GM23248 (cell line): ENCODE measurements around the gene ST6GALNAC3. TPM values are rescaled to one million over a fixed set of nuclear protein-coding genes. Genes with fewer than 3 reads are reported as not detected.

Experiments
- DNase-seq: peaks from one replicate; pipeline ENCODE4 v3.0.0-alpha.2; 2015
- H2AFZ ChIP-seq: fragments of 200-600 bp; sonication (generic); 2 replicates; pipeline ENCODE4 v1.6.1; 2016; ENCODE audit warnings: antibody characterized with exemption
- H3F3A ChIP-seq: fragments of 200-600 bp; sonication (generic); 2 replicates; pipeline ENCODE4 v1.6.1; 2016; ENCODE audit warnings: mild to moderate bottlenecking, antibody characterized with exemption, mixed run types; ENCODE audit not compliant: insufficient read depth
- H3K27ac ChIP-seq: fragments of 200-600 bp; sonication (generic); 2 replicates; pipeline ENCODE4 v1.5.1; 2016; ENCODE audit warnings: mild to moderate bottlenecking
- H3K27me3 ChIP-seq: fragments of 200-600 bp; sonication (generic); replicated peaks from 2 replicates; pipeline ENCODE4 v1.6.1; 2016; ENCODE audit warnings: mild to moderate bottlenecking; ENCODE audit not compliant: insufficient read depth
- H3K36me3 ChIP-seq: fragments of 200-600 bp; sonication (generic); 2 replicates; pipeline ENCODE4 v1.6.1; 2016; ENCODE audit warnings: low read depth, mild to moderate bottlenecking
- H3K4me1 ChIP-seq: fragments of 200-600 bp; sonication (generic); 2 replicates; pipeline ENCODE4 v1.6.1; 2016; ENCODE audit warnings: mild to moderate bottlenecking; ENCODE audit not compliant: insufficient read depth
- H3K4me2 ChIP-seq: fragments of 200-600 bp; sonication (generic); one replicate; pipeline ENCODE4 v1.6.1; 2016; ENCODE audit warnings: mild to moderate bottlenecking; ENCODE audit not compliant: unreplicated experiment
- H3K4me3 ChIP-seq: fragments of 200-600 bp; sonication (generic); 2 replicates; pipeline ENCODE4 v1.5.1; 2016; ENCODE audit warnings: mild to moderate bottlenecking
- H3K79me2 ChIP-seq: fragments of 200-600 bp; sonication (generic); 2 replicates; pipeline ENCODE4 v1.6.1; 2016; ENCODE audit warnings: mild to moderate bottlenecking; ENCODE audit not compliant: insufficient read depth
- H3K9ac ChIP-seq: fragments of 200-600 bp; sonication (generic); 2 replicates; pipeline ENCODE4 v1.6.1; 2016; ENCODE audit warnings: mild to moderate bottlenecking
- H3K9me2 ChIP-seq: fragments of 200-600 bp; sonication (generic); 2 replicates; pipeline ENCODE4 v1.6.1; 2016; ENCODE audit warnings: mixed run types, mild to moderate bottlenecking, moderate library complexity; ENCODE audit not compliant: insufficient read depth
- H3K9me3 ChIP-seq: fragments of 200-600 bp; sonication (generic); one replicate; pipeline ENCODE4 v1.6.1; 2017; ENCODE audit warnings: low read depth
- H4K20me1 ChIP-seq: fragments of 200-600 bp; sonication (generic); 2 replicates; pipeline ENCODE4 v1.6.0; 2016; ENCODE audit not compliant: insufficient read depth
- EZH2 ChIP-seq: fragments of 200-600 bp; sonication (generic); IDR thresholded peaks from 2 replicates; pipeline ENCODE4 v1.6.1; 2018; ENCODE audit warnings: antibody characterized with exemption, mild to moderate bottlenecking; ENCODE audit not compliant: insufficient read depth, poor library complexity, severe bottlenecking
- EZH2phosphoT487 ChIP-seq: fragments of 200-600 bp; sonication (generic); IDR thresholded peaks from 2 replicates; pipeline ENCODE4 v1.6.1; 2018; ENCODE audit warnings: antibody characterized with exemption, moderate library complexity, mild to moderate bottlenecking, low read depth; ENCODE audit not compliant: insufficient read depth
- WGBS, 2 experiments: methylation state at CpG; one replicate each; pipeline ENCODE4 v1.1.6; 2015 to 2017; ENCODE audit warnings: low lambda C conversion rate in 2 of 2, low coverage in 1 of 2; ENCODE audit errors: missing lambda C conversion rate in 2 of 2; 5-methylcytosine and 5-hydroxymethylcytosine counted together
- in situ Hi-C: fragments of 300-500 bp; cut with MboI; formaldehyde crosslinking; loops from 2 replicates; pipeline ENCODE4 v1.15.0; 2020
- polyA plus RNA-seq: library from polyadenylated mRNA; unstranded; fragments of >200 nt; fragmentation: Nextera tagmentation; extraction: Ambion mirVana; gene quantifications from 2 replicates; pipeline ENCODE4 v1.2.1, GENCODE V29; 2016
- total RNA-seq: library from RNA; depleted of rRNA; stranded (reverse); fragments of >200 nt; shearing (Covaris generic); gene quantifications from 2 replicates; pipeline ENCODE4 v1.2.3, GENCODE V29; 2014

ST6GALNAC3 gene
- total and polyA plus RNA-seq, 2 experiments from 2014 or later, result not detected

DNA sequence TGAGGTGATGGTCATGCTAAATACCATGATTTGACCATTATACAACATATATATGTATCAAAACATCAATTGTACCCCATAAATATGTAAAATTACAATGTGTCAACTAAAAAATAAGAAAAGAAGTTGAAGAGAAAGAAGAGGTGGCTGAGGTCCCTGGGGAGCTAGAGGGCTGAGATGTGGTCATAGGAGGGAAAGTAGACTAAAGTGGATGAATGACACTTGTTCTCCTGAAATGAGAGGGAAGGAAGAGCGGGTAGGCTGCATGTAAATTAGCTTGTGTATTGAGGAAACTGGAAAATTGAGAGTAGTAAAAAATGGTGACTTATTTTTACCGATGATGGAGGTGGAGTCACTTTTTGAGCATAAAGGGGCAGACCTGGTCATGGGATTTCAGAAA, 117.0 kb downstream of the ST6GALNAC3 start:
- no peaks in the 10 kb centered on the region for H3K27me3 ChIP-seq
- no peak for TF ChIP-seq EZH2phosphoT487
- no peak for TF ChIP-seq EZH2
- H3K9ac ChIP-seq, result no peak overlapping the region
- H3F3A ChIP-seq, result no peaks in the 10 kb centered on the region
- no peak overlapping the region for H3K4me2 ChIP-seq
- H3K36me3 ChIP-seq, result no peaks in the 10 kb centered on the region
- no peak overlapping the region for H2AFZ ChIP-seq
- H3K27ac ChIP-seq, result no peak overlapping the region
- 49 to 69% methylated on average over 2 of the region's 2 CpGs for WGBS, 2 experiments
- no peaks in the 10 kb centered on the region for H3K4me1 ChIP-seq
- DNase-seq, result no peak
- no peaks in the 10 kb centered on the region for H4K20me1 ChIP-seq
- no peaks in the 10 kb centered on the region for H3K79me2 ChIP-seq
- H3K9me2 ChIP-seq, result no peaks in the 10 kb centered on the region
- in situ Hi-C loops, result no loop called here
- no peaks in the 10 kb centered on the region for H3K9me3 ChIP-seq
- H3K4me3 ChIP-seq, result no peak overlapping the region

DNA sequence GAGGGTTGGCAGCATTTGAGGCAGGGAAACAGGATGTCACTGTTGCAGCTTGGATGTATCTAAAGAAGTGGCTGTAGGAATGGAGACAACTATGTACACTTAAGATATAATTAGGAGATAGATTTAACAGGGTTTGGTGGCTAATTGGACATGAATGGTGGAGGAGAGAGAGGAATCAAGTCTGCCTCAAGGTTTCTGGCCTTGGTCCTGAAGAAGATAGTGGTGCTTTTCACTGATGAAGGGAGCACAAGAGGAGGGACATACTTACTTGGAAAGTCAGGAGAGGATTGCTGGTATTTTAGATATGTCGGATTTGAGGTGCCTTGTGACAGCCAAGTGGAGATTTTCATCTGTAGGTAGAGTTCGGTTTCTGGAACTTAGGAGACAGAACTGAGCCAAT, 123.9 kb downstream of the ST6GALNAC3 start:
- Histone ChIP-seq H3K4me3 (no peak overlapping the region), H3K4me1 (no peaks in the 10 kb centered on the region), H3K27ac (no peak overlapping the region), H3K27me3 (no peaks in the 10 kb centered on the region), H3K9ac (no peak overlapping the region), H3K36me3 (no peaks in the 10 kb centered on the region), H2AFZ (no peak overlapping the region), H4K20me1 (no peaks in the 10 kb centered on the region), H3K79me2 (no peaks in the 10 kb centered on the region), H3K9me2 (no peaks in the 10 kb centered on the region), H3K9me3 (no peaks in the 10 kb centered on the region), H3K4me2 (no peak overlapping the region), H3F3A (no peaks in the 10 kb centered on the region)
- in situ Hi-C loops, result no loop called here
- TF ChIP-seq EZH2phosphoT487, result no peak
- TF ChIP-seq EZH2, result no peak
- 39 to 48% methylated on average over 2 of the region's 2 CpGs for WGBS, 2 experiments
- DNase-seq, result no peak

DNA sequence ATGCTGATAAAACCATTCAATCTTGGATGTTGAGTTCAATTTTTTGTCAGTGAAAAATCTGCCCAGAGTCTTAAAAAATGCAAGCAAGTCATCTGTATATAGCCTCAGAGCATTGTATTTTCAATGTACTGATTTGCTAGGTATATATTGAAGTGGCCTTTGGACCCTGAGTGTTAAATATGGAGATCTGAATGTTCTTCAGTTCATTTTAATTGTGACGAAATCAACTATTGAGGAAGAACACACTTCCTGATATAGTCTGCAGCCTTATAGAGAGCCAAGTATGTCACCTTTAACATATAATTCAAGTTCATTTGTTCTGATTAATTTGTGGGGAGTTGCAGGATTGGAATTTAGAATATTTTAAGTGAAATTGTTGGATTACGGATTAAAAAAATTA, 128.1 kb downstream of the ST6GALNAC3 start:
- no peak overlapping the region for H2AFZ ChIP-seq
- DNase-seq, result no peak
- H3K79me2 ChIP-seq, result no peaks in the 10 kb centered on the region
- in situ Hi-C loops, result no loop called here
- TF ChIP-seq EZH2 (no peak), EZH2phosphoT487 (no peak)
- no peaks in the 10 kb centered on the region for H3K9me2 ChIP-seq
- no peak overlapping the region for H3K9ac ChIP-seq
- H4K20me1 ChIP-seq, result no peaks in the 10 kb centered on the region
- H3K4me1 ChIP-seq, result no peaks in the 10 kb centered on the region
- H3K27me3 ChIP-seq, result no peaks in the 10 kb centered on the region
- H3K36me3 ChIP-seq, result no peaks in the 10 kb centered on the region
- no peaks in the 10 kb centered on the region for H3F3A ChIP-seq
- H3K9me3 ChIP-seq, result no peaks in the 10 kb centered on the region
- no peak overlapping the region for H3K27ac ChIP-seq
- no peak overlapping the region for H3K4me2 ChIP-seq
- no peak overlapping the region for H3K4me3 ChIP-seq
- WGBS, 2 experiments, result 57 to 60% methylated on average over 2 of the region's 2 CpGs

DNA sequence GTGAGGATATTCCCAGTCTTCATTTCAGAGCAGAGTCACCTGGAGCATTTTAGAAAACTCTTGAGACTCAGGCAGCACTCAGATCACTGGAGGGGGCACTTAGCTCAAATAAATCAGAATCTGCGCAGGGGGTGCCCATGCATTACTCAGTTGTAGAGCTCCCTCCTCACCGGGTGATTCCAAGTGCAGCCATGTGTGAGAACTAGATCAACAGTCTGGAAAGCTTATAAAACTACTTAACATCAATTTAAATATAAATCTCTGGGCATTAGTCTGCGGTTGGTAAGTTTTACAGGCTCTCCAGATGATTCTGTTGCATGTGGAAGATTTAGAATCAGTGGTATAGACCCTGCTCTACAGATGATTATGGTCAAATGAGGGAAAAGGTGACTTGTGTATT, 128.6 kb downstream of the ST6GALNAC3 start:
- H3K9me2 ChIP-seq, result no peaks in the 10 kb centered on the region
- no peaks in the 10 kb centered on the region for H4K20me1 ChIP-seq
- no peaks in the 10 kb centered on the region for H3K9me3 ChIP-seq
- H3K4me3 ChIP-seq, result no peak overlapping the region
- no peak for DNase-seq
- H3K4me2 ChIP-seq, result no peak overlapping the region
- H3K79me2 ChIP-seq, result no peaks in the 10 kb centered on the region
- H3K9ac ChIP-seq, result no peak overlapping the region
- no peaks in the 10 kb centered on the region for H3K4me1 ChIP-seq
- no peaks in the 10 kb centered on the region for H3K27me3 ChIP-seq
- in situ Hi-C loops, result no loop called here
- no peak overlapping the region for H3K27ac ChIP-seq
- WGBS, 2 experiments, result 32 to 46% methylated on average over 3 of the region's 3 CpGs
- TF ChIP-seq EZH2 (no peak), EZH2phosphoT487 (no peak)
- H3F3A ChIP-seq, result no peaks in the 10 kb centered on the region
- H2AFZ ChIP-seq, result no peak overlapping the region
- no peaks in the 10 kb centered on the region for H3K36me3 ChIP-seq

DNA sequence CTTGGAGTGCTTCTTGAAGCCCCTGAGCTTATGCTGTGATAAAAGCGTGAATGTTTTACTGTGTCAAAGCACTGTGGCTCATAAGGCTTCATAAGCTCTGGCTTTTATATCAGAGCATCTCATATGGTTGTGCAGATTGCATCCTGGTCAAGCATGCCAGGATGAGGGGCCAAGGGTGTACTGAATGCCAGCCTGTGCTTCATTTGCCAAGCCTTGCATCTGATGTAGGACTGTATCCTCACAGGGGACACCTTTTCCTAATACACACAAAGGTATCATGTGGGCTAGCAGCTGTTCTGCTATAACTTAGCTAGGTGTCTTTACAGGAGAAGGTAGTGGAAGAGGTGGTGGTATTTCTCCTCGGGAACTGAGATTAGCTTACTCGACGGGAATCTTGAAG, 134.7 kb downstream of the ST6GALNAC3 start:
- 60 to 61% methylated on average over 4 of the region's 4 CpGs for WGBS, 2 experiments
- no peaks in the 10 kb centered on the region for H4K20me1 ChIP-seq
- H3K9me2 ChIP-seq, result no peaks in the 10 kb centered on the region
- no peak overlapping the region for H3K4me3 ChIP-seq
- no peak overlapping the region for H2AFZ ChIP-seq
- no peaks in the 10 kb centered on the region for H3K27me3 ChIP-seq
- in situ Hi-C loops, result no loop called here
- H3K4me2 ChIP-seq, result no peak overlapping the region
- no peaks in the 10 kb centered on the region for H3K36me3 ChIP-seq
- TF ChIP-seq EZH2phosphoT487 (no peak), EZH2 (no peak)
- DNase-seq, result no peak
- no peaks in the 10 kb centered on the region for H3F3A ChIP-seq
- H3K4me1 ChIP-seq, result no peaks in the 10 kb centered on the region
- no peaks in the 10 kb centered on the region for H3K9me3 ChIP-seq
- H3K79me2 ChIP-seq, result no peaks in the 10 kb centered on the region
- no peak overlapping the region for H3K27ac ChIP-seq
- no peak overlapping the region for H3K9ac ChIP-seq
